ENCODE data around the gene GPC5.
"Not testable (repeated sequence)": the region's sequence is repeated elsewhere in the genome, so short reads cannot be mapped to it uniquely, and the experiment has no call there.

GPC5 gene

DNA sequence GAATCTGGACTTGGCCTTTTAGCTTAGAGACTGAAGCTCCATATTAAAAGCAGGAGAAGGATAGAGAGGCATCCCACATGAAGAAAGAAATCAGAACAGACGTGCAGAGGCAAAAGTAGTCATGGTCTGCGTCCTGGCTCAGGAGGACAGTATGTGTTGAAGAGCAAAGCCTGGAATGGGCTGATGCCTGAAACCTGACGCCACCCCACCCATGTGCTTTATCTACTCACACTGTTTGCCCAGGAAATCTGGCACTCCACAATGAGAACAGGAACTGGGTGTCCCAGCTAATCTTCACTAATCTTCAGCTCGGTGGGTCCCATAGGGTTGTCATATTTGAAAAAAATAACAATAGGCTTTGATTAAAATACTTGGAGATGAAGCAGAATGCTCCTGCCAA lies 1279.2 kb downstream of the GPC5 start:
- Histone ChIP-seq H3K27ac (no peak overlapping the region), H3K9ac (no peak overlapping the region), H3K4me2 (no peak overlapping the region), H3K27me3 (no peaks in the 10 kb centered on the region), H3K4me3 (no peak overlapping the region), H3K36me3 (no peaks in the 10 kb centered on the region), H3K9me3 (no peaks in the 10 kb centered on the region), H4K20me1 (no peaks in the 10 kb centered on the region), H3K4me1 (no peaks in the 10 kb centered on the region)
- no peak for TF ChIP-seq Cebpa-rat (IDR thresholded peaks at IDR 0.05)

DNA sequence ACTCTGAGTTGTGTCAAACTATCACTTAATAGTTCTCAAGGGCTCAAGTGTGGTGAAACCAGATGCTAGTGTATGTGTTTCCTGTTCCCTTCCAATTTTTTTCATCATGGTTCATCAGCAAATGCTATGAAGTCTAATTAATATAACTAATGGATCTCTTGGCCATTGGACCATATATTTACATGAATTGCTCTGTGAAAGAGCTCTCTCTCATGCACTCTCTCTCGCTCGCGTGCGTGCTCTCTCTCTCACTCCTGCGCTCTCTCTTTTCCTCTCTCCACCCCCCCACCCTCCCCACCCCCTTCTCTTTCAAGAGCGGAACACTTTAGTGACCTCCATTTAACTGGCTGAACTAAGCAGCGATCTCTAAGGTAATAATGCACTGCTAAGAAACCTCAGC lies 1281.2 kb downstream of the GPC5 start:
- no peak for TF ChIP-seq Cebpa-rat (IDR thresholded peaks at IDR 0.05)
- Histone ChIP-seq H3K27me3 (no peaks in the 10 kb centered on the region), H3K4me3 (no peak overlapping the region)

DNA sequence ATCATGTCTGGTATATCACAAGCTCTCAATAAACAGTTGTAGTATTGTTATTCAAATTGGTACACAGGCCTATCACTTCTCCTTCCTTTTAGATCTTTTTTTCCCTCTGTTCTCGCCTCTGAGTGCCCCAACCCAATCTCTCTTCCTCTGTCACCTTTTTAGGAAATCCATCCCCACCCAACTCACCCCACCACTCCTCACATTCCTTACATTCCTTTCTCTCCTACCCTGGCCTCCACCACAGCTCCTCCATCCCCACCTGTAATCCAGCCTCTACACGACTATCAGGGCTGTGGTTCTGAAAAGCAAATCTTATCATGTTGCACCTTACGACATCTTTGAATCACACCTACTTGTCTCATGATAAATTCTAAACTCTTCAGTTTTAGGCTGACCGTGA lies 1282.8 kb downstream of the GPC5 start:
- H3K9me3 ChIP-seq: no peaks in the 10 kb centered on the region
- H3K4me2 ChIP-seq: no peak overlapping the region
- H3K9ac ChIP-seq: no peak overlapping the region
- no peaks in the 10 kb centered on the region for H3K36me3 ChIP-seq
- no peak for TF ChIP-seq Cebpa-rat (IDR thresholded peaks at IDR 0.05)
- no peak overlapping the region for H3K27ac ChIP-seq
- no peak overlapping the region for H3K4me3 ChIP-seq
- H4K20me1 ChIP-seq: no peaks in the 10 kb centered on the region
- no peaks in the 10 kb centered on the region for H3K27me3 ChIP-seq
- no peaks in the 10 kb centered on the region for H3K4me1 ChIP-seq

More for the DNA sequence above, 1281.2 kb downstream of the GPC5 start:
- H4K20me1 ChIP-seq: no peaks in the 10 kb centered on the region
- H3K9me3 ChIP-seq: no peaks in the 10 kb centered on the region
- H3K4me2 ChIP-seq: no peak overlapping the region
- no peaks in the 10 kb centered on the region for H3K36me3 ChIP-seq
- H3K9ac ChIP-seq: no peak overlapping the region
- no peaks in the 10 kb centered on the region for H3K4me1 ChIP-seq
- H3K27ac ChIP-seq: no peak overlapping the region

- Histone ChIP-seq H3K27ac (no peak overlapping the region), H3K4me1 (no peaks in the 10 kb centered on the region), H4K20me1 (no peaks in the 10 kb centered on the region), H3K9me3 (no peaks in the 10 kb centered on the region), H3K4me3 (no peak overlapping the region), H3K9ac (no peak overlapping the region), H3K36me3 (no peaks in the 10 kb centered on the region), H3K27me3 (no peaks in the 10 kb centered on the region), H3K4me2 (no peak overlapping the region)
- no peak for TF ChIP-seq Cebpa-rat (IDR thresholded peaks at IDR 0.05)
These were observed 1284.6 kb downstream of the GPC5 start for GRCh38 chr13:92682832-92683517.

GRCh38 chr13:92694047-92694446 lies 1295.6 kb downstream of the GPC5 start:
- Histone ChIP-seq H3K4me1 (no peaks in the 10 kb centered on the region), H3K27ac (no peak overlapping the region), H3K9me3 (peaks cover 12% of the 10 kb centered on the region), H3K4me3 (no peak overlapping the region), H3K36me3 (no peaks in the 10 kb centered on the region), H4K20me1 (no peaks in the 10 kb centered on the region), H3K9ac (no peak overlapping the region), H3K4me2 (no peak overlapping the region), H3K27me3 (no peaks in the 10 kb centered on the region)
- TF ChIP-seq Cebpa-rat (IDR thresholded peaks at IDR 0.05): no peak

DNA sequence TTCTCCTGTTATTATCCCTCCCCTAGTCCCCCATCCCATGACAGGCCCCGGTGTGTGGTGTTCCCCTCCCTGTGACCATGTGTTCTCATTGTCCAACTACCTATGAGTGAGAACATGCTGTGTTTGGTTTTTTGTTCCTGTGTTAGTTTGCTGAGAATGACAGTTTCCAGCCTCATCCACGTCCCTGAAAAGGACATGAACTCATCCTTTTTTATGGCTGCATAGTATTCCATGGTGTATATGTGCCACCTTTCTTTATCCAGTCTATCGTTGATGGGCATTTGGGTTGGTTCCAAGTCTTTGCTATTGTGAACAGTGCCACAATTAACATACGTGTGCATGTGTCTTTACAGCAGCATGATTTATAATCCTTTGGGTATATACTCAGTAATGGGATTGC lies 1297.4 kb downstream of the GPC5 start:
- H3K36me3 ChIP-seq, H3K9ac ChIP-seq, H3K4me1 ChIP-seq, H3K27me3 ChIP-seq, H3K27ac ChIP-seq, H4K20me1 ChIP-seq, H3K4me3 ChIP-seq, H3K4me2 ChIP-seq: not testable (repeated sequence)
- peaks cover 12% of the 10 kb centered on the region for H3K9me3 ChIP-seq

DNA sequence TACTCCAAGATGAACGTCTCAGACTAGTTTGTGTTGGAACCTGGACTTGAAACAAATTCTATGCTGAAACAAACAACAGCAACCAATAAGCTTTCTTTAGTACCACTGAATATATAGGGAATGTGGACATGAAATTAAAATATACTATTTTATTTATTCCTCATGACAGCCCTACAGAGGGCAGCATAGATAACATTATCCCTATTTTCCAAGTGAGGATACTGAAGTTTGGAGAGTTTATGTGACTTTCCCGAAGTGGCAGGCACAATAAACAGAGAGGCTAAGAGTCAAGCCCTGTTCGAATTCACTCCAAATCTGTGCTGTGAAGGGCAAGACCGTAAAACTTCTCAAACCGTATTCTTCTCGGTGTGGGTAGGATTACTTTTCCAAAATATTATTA lies 1318.3 kb downstream of the GPC5 start:
- Histone ChIP-seq H3K9ac (no peak overlapping the region), H3K36me3 (no peaks in the 10 kb centered on the region), H3K4me1 (no peaks in the 10 kb centered on the region), H3K27ac (no peak overlapping the region), H3K4me2 (no peak overlapping the region), H3K4me3 (no peak overlapping the region), H3K9me3 (no peaks in the 10 kb centered on the region), H4K20me1 (no peaks in the 10 kb centered on the region), H3K27me3 (no peaks in the 10 kb centered on the region)
- no peak for TF ChIP-seq Cebpa-rat (IDR thresholded peaks at IDR 0.05)

DNA sequence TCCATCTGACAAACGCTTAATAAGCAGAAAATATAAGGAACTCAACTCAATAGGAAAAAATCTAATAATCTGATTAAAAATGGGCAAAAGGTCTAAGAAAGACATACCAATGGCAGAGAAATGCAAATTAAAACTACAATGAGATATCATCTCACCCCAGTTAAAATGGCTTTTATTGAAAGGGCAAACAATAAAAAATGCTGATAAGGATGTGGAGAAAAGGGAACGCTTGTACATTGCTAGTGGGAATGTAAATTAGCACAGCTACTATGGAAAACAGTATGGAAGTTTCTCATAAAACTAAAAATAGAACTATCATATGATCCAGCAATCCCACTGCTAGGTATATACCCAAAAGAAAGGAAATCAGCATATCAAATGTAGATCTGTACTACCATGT lies 1319.4 kb downstream of the GPC5 start:
- H3K4me3 ChIP-seq: no peak overlapping the region

GRCh38 chr13:92719868-92720267 lies 1321.4 kb downstream of the GPC5 start:
- no peak overlapping the region for H3K4me2 ChIP-seq
- H3K27ac ChIP-seq: no peak overlapping the region
- H3K4me1 ChIP-seq: no peaks in the 10 kb centered on the region
- no peak for TF ChIP-seq Cebpa-rat (IDR thresholded peaks at IDR 0.05)
- H3K36me3 ChIP-seq: no peaks in the 10 kb centered on the region
- no peak overlapping the region for H3K4me3 ChIP-seq
- no peaks in the 10 kb centered on the region for H4K20me1 ChIP-seq
- no peaks in the 10 kb centered on the region for H3K9me3 ChIP-seq
- H3K9ac ChIP-seq: no peak overlapping the region
- H3K27me3 ChIP-seq: no peaks in the 10 kb centered on the region

More for the DNA sequence above, 1319.4 kb downstream of the GPC5 start:
- Histone ChIP-seq H3K36me3 (no peaks in the 10 kb centered on the region), H4K20me1 (no peaks in the 10 kb centered on the region), H3K9me3 (no peaks in the 10 kb centered on the region), H3K27me3 (no peaks in the 10 kb centered on the region), H3K4me1 (no peaks in the 10 kb centered on the region), H3K4me2 (no peak overlapping the region), H3K9ac (no peak overlapping the region), H3K27ac (no peak overlapping the region)
- no peak for TF ChIP-seq Cebpa-rat (IDR thresholded peaks at IDR 0.05)

- TF ChIP-seq Cebpa-rat (IDR thresholded peaks at IDR 0.05): no peak
- no peaks in the 10 kb centered on the region for H3K36me3 ChIP-seq
- no peak overlapping the region for H3K9ac ChIP-seq
These were observed 1323.2 kb downstream of the GPC5 start for GRCh38 chr13:92721620-92722019.

GRCh38 chr13:92727118-92727517 lies 1328.7 kb downstream of the GPC5 start:
- Histone ChIP-seq H3K27me3 (no peaks in the 10 kb centered on the region), H3K36me3 (no peaks in the 10 kb centered on the region), H3K4me3 (no peak overlapping the region), H3K27ac (no peak overlapping the region), H3K4me2 (no peak overlapping the region), H3K4me1 (no peaks in the 10 kb centered on the region), H3K9me3 (no peaks in the 10 kb centered on the region), H4K20me1 (no peaks in the 10 kb centered on the region), H3K9ac (no peak overlapping the region)
- TF ChIP-seq Cebpa-rat (IDR thresholded peaks at IDR 0.05): no peak

More at GRCh38 chr13:92721620-92722019, 1323.2 kb downstream of the GPC5 start:
- Histone ChIP-seq H3K27me3 (no peaks in the 10 kb centered on the region), H3K4me2 (no peak overlapping the region), H4K20me1 (no peaks in the 10 kb centered on the region), H3K4me3 (no peak overlapping the region), H3K9me3 (no peaks in the 10 kb centered on the region), H3K27ac (no peak overlapping the region), H3K4me1 (no peaks in the 10 kb centered on the region)
